Effector CD4-positive, alpha-beta T cell (primary cell): ENCODE measurements around the gene ACSL4.
"Not testable (repeated sequence)": the region's sequence is repeated elsewhere in the genome, so short reads cannot be mapped to it uniquely, and the experiment has no call there.

Experiments used
- DNase-seq: peaks from one replicate; pipeline ENCODE4 v3.0.0-alpha.2; 2020

The ACSL4 gene

DNA sequence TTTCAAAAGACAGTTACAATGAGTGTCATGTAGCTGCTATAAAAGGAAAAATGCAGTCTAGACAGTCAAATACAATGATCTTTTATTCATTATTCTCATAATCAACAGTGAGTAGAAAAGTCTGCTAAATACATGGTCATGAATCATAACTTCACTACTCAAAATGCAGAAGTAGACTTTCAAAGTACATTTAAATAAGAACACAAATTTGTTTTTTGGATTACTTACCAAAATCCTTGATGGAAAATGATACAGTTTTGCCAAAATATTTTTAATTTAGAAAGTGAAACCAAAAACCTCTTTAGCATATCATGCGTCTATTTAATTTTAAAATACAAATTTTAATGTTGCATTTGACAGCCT lies 4.9 kb downstream of the ACSL4 start:
- no peak for DNase-seq

DNA sequence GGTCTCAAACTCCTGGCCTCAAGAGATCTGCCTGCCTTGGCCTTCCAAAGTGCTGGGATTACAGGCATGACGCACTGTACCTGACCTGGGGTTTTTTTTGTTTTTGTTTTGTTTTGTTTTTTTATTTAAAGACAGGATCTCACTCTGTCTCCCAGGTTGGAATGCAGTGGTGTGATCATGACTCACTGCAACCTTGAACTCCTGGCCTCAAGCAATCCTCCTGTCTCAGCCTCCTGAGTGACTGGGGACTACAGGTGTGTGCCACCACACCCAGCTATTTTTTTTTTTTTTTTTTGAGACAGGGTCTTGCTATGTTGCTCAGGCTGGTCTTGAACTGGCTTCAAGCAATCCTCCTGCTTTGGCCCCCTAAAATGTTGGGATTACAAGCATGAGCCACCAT lies 8.1 kb downstream of the ACSL4 start:
- DNase-seq, result not testable (repeated sequence)

DNA sequence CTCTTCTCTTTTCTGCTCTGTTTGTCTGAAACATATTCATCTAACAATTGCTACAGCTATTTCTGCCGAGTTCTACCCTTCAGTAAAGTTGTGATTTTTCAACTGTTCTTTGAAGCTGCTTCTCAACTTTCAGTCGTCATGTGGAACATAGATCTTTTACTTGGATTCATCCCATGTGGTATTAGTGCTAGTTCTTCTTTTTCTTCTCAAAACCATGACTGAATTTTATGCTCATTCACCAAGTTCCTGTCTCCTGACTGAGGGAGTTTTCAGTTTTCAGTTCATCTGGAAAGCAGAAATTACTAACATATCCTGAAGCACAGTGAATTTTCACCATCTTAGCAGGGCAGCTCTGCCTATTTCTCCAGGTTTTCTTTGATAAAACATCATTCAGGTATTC lies 12.1 kb downstream of the ACSL4 start:
- no peak for DNase-seq

DNA sequence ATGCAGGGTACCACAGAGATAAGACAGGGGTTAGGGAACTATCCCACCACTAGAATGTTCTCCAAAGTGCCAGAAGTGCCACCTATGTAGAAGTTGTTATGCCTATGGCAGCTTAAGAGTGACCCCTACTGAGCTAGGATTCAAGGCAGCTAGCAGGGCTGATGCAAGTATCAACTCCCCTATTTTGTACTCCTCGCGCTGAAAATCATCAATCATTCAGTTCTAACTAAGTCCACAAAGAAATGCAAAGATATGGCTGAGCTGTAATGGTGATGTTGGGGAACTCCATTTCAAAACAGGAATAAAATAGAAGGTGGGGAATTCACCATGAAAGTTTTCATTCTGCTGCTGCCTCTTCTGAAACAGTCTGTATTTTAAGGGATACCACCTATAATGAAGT lies 13.8 kb downstream of the ACSL4 start:
- DNase-seq, result no peak

DNA sequence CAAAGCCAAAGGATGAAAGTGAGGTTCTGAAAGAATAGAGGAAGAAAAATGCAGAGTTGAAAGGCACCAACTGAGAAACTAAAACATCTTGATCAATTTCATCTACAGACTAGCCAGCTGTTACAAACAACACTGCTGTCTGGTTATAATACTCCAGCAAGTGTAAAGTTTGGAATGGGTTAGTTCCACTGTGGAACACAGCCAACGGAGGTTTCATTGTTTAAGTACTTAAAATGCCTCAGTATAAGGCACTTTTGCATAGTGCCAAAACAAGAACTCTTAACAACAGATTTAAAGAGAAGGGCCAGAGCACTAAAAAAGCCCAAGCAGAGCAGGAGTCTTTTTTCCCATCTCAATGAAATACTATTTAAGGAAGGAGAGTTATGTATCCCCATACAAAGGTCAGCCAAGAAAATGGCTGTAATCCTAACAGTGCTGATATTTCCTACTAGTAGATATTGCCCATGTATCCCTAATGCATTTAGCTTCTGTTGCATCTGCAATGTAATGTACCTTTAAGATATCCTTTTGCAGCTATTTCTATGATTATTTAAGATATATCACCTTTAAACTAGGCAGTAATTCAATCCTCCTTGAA lies 16.5 kb downstream of the ACSL4 start:
- DNase-seq, result no peak

DNA sequence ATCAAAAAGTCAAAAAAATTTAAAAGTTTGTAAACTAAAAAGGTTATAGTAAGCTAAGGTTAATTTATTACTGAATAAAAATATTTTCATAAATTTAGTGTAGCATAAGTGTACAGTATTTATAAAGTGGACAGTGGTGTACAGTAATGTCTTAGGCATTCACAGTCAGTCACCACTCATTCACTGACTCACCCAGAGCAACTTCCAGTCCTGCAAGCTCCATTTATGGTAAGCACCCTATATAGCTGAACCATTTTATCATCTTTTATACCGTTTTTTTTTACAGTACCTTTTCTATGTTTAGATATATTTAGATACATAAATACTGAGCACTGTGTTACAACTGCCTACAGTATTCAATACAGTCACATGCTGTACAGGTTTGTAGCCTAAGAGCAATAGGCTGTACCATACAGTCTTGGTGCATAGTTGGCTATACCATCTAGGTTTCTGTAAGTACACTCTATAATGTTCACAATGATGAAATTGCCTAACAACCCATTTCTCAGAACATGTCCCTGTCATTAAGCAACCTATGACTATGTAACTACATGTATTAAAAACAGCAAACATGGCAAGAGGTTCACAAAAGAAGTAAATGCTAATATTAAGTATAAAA lies 18.6 kb downstream of the ACSL4 start:
- no peak for DNase-seq

DNA sequence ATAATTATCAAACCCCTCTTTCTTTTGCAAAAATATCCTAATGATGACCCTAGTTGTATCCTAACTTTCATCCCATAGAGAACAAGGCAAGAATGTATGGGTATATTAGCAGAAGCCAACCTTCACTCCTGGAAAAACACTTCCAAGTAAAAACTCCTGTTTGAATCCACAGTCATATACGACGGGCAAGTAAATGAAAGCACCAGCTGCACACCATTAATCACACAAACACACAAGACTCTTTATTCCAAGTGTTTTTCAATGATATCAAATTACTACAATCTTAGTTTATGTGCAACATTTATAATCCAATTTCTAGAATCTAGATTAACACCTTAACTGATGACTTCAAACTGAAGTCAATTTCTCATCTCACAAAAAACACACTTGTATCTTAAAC lies 22.9 kb downstream of the ACSL4 start:
- no peak for DNase-seq

DNA sequence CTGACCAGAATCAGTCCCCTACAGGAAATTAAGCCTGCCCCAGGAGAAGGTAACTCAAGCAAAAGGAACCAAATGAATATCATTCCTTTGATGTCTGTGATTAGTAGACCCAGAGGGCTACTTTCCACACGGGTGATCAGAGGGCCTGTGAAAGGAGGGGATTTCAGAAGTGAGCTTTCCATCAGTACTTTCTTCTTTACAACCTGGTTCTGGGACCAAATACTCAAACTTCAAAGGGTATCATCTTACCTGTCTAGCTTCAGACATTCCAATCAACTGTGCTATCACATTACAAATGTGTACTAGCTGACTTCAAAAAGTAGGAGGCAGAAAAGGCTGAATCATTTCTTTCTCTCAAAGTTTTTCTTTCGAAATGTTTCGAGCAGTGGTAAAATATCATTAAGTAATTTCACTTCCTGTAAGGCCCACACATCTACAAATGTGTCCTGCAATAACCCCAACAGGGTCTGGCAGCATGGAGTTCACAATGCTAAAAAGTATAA lies 23.9 kb downstream of the ACSL4 start:
- DNase-seq, result no peak

DNA sequence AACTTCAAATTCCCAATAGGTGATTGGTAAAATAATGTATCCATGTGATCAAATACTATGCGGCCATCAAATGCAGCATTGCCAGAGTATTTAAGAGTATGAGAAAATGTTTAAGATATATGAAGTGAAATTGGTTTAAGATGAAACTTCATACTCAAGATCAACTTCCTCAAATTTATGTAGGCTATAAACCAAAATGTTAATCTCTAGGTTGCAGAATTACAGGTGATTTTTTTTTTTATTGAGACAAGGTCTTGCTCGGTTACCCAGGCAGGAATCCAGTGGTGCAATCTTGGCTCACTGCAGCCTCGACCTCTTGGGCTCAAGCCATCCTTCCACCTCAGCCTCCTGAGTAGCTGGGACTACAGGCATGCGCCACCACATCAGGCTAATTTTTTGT lies 25.3 kb downstream of the ACSL4 start:
- no peak for DNase-seq

DNA sequence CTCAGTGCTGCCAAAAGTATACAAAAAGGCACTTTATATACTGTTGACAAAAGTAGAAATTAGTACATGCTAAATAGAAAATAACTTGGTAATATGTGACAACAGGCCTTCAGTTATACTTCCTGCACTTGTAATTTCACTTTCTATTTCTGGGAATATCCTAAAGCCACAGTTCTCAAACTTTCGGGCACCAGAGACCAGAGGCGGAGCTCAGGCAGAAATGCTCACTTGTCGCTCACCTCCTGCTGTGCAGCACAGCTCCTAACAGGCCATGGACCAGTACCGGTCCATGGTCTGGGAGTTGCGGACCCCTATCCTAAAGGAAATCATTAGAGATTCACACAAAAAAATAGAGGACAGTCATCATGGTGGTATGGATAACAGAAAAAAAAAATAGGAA lies 25.7 kb downstream of the ACSL4 start:
- no peak for DNase-seq

DNA sequence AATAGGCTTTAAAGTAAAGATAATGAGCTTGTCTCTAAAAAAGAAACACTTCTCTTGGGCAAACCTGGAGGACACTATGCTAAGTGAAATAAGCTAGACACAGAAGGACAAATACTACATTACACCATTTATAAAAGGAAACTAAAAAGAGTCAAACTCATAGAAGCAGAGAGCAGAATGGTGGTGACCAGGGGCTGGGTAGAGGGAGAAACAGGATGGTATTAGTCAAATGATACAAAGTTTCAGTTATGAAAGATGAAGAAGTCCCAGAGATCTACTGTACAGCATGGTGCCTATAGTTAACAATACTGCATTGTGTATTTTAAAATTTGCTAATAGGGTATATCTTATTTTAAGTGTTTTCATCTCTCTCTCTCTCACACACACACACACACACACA lies 28.5 kb downstream of the ACSL4 start:
- DNase-seq, result no peak

DNA sequence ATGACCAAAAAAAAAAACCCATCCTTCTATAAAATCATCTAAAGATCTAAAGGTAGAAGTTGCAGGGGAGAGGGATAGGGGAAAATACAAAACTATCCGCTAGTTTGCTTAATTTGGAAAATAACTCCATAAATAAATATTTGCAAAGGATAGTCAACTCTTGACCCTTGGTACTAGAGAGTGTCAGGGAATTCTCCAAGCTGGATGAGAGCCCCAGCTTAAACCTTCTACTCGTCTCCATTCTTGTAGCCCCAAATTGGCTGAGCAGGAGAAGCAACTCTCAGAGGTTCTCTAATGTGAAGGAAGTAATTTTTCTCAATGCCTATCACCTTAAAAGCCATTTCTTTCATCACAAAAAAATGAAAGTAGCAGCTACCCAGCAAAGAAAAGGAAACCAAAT lies 35.2 kb downstream of the ACSL4 start:
- DNase-seq, result no peak

DNA sequence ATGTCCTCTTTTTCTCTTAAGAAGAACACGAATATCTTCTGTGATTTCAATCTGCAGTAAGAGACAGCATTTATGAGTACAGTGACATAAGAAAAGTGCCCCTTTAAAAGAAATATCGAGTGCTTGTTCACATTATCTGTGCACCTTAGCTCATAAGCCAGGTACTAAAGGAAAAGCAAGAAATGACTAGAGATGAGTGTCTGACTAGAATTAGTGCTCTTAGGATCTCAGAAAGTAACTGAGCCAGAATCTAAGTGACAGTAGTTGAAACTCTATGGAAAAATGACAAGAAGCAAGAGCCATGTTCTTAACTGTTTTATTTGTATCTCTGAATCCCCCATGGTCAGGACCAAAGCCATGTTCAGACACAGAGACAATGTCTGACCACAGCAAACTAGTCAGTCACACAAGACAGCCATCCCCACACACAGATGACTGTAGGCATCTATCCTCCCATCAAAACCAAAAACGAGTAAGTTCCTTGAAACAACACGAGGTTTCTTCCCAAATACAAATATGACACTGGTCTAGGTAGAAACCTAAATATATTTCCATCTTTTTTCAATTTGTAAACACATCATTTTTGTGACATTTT lies 36.8 kb downstream of the ACSL4 start:
- no peak for DNase-seq

DNA sequence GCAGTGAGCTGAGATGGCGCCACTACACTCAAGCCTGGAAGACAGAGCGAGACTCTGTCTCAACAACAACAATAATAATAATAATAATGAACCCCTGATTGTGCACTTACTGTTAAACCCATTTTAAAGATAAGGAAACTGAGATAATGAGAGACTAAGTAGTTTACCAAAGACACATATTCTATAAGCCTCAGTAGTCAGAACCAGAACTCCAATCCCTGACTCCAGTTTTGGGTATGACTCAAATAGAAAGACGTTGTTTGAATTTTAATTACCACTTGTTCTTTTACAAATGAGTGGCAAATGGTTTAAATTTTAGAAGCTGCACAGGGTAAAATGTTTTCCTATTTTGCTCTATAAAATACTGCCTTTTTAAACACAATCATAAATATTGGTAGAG lies 37.4 kb downstream of the ACSL4 start:
- no peak for DNase-seq

DNA sequence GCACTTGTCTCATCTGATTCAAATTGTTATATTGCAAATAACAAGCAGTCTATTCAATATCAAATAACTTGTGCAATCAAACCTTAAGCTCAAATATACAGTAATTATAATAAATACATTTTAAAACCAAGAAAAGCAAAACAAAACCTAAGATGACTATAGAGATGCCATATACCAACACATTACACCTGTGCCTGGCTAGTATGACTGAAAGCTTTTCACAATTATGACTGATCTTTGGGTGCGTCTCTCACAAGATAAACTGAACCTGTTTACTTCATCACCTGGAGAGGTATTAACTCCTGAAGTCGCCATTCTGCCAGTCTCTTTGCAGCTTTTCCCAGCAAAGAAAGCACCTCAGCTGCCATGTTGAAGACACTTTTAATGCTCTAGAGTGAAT lies 41.3 kb downstream of the ACSL4 start:
- no peak for DNase-seq

DNA sequence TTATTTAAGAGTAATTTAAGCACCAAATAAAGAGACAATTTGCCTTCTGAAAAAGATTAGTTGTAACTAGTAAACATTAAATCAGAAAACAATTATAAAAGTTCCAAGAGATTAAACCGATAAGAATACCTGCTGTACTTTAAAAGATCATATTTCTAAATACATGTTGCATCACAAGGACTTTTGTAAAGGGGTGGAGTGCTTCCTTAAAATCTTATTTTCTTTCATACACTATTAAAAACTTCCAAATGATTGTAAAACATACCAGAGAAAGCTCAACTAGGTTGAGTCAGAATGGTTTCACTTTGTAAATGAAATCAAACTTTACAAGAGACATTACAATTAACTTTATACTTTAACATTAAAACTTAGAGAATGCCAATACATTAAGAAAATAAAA lies 41.8 kb downstream of the ACSL4 start:
- DNase-seq, result no peak

DNA sequence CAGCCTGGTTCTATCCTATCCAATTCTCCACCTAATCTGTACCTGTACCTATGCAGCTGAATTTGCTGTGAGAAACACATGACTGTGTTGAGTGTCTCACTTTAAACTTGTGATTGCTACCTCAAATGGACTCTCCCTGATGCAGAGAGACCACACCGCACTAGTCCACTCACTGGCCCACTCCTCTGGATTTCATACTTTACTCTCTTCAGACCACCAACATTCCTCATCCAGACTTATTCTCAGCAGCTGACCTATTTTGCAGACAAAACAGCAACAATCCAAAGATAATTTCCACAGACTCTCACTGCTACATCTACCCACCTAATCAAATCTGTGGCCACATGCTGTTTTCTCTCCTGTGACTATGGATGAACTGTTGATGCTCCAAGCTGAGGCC lies 45.2 kb downstream of the ACSL4 start:
- DNase-seq, result no peak

DNA sequence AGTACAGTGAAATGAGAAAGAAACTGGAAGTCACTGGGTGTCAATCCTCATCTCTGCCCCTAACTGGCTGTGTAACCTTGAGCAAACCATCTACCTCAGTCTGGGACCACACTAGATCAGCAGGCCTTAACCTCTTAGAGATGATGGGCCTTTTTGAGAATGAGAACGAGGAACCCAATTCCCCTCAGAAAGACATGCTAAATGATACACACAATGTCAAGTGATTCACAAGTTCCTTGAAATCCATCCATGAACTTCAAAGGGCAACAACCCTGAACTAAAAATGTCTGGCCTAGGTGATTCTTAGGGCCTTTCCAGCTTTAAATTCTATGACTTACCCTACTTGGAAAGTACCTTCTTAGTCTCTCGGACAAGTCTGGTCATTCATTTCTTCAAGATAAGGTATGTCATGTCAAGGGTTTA lies 47.4 kb downstream of the ACSL4 start:
- no peak for DNase-seq

DNA sequence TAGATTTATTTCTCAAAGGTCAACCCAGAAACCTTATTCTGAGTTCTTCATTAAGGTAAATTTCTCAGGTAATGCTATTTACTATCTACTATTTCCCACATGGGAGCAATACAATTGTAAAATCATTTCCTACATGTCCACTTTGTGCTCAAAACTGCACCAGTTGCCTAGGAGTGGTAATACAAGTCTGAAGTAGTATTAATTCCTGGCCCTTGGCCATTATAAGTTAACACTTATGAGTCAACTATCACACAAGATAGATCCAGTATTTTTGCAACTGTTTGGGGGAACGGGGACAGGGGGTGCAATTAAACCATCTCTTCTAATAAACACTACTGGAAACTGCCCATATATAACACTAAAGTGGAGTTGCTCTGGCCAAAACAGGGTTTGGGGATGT lies 48.9 kb downstream of the ACSL4 start:
- no peak for DNase-seq

DNA sequence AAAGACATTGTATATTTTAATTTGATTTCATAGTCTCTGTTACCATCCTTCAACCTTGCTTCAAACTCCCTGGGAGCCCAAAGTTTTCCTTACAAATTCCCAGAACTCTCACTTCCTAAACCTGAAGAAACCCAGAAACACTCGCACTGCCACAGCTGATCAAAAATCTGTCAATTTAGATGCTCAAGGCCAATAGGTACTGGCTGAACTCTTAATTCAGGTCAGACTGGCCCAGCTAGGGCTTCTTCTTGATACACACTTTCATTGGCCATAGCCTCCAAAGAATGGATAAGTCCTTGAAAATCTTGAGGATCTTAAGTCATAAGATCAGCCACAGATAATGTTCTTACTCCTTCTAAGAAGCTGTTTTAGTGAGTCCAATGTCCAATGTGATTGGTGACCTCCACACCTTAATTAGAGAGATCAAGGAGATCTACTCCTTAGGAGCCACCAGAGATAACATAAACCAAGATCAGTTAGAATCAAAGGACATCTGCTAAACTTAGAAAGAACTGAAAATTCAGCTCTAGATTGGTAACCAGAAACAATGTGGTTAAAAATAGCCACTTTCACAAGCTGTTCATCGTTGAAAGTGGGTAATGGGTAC lies 51.5 kb downstream of the ACSL4 start:
- no peak for DNase-seq

DNA sequence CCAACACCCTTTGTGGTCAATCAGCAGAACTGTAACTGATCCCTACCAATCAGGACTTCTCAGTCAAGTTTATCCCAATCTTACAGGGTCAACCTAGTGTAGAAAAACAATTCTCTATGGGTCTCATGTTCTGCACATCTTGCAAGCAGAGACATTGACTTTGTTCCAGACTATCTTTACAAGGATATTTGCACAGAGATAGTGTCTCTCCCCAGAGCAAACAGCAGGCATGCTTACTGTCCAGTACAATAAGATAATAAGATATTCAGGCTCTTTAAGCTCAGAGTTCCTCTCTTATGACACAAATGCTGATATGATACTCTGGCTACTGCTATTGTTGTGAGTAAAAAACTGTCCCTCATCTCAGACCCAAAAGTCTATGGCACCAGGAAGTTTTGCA lies 53.2 kb downstream of the ACSL4 start:
- no peak for DNase-seq

DNA sequence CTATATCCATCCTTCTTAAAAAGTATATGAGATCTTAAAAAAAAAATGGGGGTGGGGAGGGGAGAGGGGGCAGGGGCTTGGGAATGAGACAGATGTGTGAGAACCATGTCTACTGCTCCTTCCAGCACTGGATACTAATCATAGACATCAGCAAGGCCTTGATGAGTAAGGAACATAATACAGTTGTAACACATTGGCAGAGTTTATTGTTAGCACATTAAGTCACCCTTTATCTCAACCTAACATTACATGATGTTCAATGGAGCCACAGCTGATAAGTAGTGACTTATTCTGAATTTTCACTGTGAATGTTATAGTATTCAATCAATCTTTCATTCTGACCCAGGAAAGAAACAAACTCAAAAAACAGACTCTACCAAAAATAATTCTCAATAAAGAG lies 60.8 kb downstream of the ACSL4 start:
- DNase-seq, result no peak

DNA sequence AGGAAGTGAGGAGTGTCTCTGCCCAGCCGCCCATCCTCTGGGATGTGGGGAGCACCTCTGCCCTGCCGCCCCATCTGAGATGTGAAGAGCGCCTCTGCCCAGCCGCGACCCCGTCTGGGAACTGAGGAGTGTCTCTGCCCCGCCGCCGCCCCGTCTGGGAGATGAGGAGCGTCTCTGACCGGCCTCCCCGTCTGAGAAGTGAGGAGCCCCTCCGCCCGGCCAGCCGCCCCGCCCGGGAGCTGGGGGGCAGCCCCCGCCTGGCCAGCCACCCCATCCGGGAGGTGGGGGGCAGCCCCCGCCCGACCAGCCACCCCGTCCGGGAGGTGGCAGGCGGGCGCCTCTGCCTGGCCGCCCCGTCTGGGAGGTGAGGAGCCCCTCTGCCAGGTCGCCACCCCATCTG lies 61.9 kb downstream of the ACSL4 start:
- DNase-seq, result not testable (repeated sequence)

DNA sequence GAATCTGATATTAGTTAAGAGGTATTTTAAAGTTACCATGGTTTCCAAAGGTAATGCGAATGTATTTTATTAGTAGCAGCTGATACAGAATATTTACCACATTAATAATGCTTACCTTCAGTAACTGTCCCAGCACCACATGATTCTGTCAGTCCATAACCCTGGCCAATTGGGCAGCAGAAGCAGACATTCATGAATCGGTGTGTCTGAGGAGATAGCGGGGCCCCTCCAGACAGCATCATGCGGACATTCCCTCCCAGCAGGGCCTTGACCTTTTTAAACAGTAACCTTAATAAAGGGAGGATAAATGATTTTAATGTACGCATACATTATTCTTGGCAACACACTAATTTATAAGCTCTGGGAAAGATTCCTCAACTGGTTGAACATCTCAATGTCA lies 65.1 kb downstream of the ACSL4 start:
- no peak for DNase-seq
